ENCODE measurements around the gene DCP1B.

DNA sequence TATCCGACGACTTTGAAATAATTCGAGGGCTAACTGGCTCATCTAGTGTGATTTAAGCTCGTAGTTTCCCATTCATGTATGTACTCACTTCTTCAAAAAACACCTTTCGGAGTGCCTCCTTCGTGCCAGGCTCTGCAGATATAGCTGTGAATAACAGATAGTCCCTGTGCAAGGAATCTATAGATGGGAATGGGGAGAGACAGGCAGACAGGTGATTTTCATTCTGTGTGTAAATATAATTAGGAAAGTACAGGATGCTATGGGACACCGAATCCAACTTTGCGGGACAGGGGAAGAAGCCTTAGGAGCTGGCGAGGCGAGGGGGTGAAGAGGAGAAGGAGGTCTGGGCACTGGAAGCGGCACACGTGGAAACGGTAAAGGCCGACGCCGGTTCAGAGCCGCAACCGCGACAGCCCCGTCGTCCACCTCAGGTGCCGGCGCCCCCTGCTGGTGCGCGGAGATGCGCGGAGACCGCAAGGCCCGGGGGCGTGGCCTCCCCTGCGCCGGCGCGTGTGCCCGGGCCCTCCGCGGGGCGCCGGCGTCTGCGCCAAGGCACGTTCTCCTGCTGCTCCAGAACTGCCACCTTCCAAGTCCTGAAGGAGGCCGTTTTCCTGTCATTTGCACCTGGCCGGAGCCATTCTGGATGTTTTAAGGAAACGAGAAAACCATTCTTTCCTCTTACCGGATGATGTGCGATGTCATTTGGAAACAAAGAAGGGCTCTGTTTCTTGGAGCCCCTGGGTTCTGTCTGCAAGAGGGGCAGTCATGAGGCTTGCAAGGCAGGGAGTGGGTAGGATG lies 30.6 kb upstream of the DCP1B start:
- TF ChIP-seq POLR2AphosphoS5 (IDR thresholded peaks at IDR 0.05; ENCODE audit: borderline replicate concordance, low read depth, low read length), result peak; percentile 25; the same call in 1 of the 2 replicates
- no peak for TF ChIP-seq EZH2 (IDR thresholded peaks at IDR 0.05)

All from SK-N-MC (cell line).